GM06990 (cell line): ENCODE results near the gene TRIM9.

ENCODE experiments used
- DNase-seq: peaks from one replicate; pipeline ENCODE4 v3.0.0-alpha.2; 2011; ENCODE audit not compliant: insufficient read length; ENCODE audit errors: extremely low read depth
- H3K27me3 ChIP-seq: replicated peaks from 2 replicates; pipeline ENCODE4 v1.6.0; 2011; ENCODE audit warnings: low read length; ENCODE audit not compliant: control insufficient read depth, insufficient read depth
- H3K36me3 ChIP-seq: 2 replicates; pipeline ENCODE4 v1.5.1; 2011; ENCODE audit warnings: low read length; ENCODE audit not compliant: control insufficient read depth, insufficient read depth
- H3K4me3 ChIP-seq: replicated peaks from 2 replicates; pipeline ENCODE4 v1.5.1; 2011; ENCODE audit warnings: low read depth, mild to moderate bottlenecking, control low read depth, low read length
- TF ChIP-seq, protein P1 (sequence below): IDR thresholded peaks from 2 replicates; pipeline ENCODE4 v1.5.1; 2011; ENCODE audit warnings: low read length, control low read depth, mild to moderate bottlenecking, inconsistent platforms; ENCODE audit not compliant: insufficient read depth, poor library complexity, severe bottlenecking

The TRIM9 gene

DNA sequence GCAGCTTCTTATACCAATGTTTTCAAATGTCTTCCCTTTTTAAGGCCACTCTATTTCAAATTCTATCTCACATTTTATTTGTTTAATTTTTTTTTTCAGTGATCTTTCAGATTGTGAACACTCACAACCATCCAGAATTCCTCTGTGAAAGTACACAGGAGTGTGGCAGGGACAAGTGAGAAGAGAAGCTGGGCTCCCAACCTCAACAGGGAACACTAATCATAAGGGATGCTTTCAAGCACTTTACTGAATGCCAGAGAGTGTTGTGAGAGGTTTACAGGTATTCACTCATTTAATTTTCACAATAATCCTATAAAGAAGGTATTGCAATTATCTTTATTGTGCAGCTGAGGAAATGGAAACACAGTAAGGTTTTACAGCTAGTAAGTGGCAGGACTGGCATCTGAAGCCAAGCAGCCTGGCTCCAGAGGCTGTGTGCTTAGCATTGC lies 90.5 kb downstream of the TRIM9 start:
- Histone ChIP-seq H3K36me3 (no peaks in the 10 kb centered on the region), H3K27me3 (peaks cover 2% of the 10 kb centered on the region; the same call in 1 of the 2 replicates), H3K4me3 (no peak overlapping the region)
- TF ChIP-seq, protein P1, sequence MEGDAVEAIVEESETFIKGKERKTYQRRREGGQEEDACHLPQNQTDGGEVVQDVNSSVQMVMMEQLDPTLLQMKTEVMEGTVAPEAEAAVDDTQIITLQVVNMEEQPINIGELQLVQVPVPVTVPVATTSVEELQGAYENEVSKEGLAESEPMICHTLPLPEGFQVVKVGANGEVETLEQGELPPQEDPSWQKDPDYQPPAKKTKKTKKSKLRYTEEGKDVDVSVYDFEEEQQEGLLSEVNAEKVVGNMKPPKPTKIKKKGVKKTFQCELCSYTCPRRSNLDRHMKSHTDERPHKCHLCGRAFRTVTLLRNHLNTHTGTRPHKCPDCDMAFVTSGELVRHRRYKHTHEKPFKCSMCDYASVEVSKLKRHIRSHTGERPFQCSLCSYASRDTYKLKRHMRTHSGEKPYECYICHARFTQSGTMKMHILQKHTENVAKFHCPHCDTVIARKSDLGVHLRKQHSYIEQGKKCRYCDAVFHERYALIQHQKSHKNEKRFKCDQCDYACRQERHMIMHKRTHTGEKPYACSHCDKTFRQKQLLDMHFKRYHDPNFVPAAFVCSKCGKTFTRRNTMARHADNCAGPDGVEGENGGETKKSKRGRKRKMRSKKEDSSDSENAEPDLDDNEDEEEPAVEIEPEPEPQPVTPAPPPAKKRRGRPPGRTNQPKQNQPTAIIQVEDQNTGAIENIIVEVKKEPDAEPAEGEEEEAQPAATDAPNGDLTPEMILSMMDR = no peak
- no peak for DNase-seq

DNA sequence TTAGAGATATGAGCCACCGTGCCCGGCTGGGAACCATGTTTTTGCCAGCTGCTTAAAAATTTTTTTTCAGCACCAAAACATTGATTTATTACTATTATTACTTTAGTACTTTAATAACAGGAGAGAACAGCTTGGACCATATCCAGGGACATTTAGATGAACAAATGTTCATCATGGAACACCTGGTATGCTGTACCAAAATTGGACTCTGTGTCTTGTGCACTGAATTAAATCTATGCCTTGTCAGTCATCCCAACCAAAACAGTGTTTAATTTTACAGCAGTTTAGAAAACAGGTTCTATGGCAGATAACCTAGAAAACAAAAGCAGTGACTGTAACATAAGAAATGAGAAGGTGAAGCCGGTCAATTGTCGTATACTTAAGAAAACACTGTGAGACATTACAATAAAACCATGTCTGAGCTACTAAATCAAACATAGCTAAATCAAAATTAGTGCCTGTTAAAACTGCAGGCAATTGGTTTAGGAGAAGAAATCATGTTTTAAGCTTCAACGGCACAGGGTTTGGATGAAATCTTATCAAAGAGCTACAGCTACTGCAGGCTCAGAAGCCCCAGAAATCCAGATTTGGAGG lies 92.4 kb downstream of the TRIM9 start:
- TF ChIP-seq, protein P1 = no peak

DNA sequence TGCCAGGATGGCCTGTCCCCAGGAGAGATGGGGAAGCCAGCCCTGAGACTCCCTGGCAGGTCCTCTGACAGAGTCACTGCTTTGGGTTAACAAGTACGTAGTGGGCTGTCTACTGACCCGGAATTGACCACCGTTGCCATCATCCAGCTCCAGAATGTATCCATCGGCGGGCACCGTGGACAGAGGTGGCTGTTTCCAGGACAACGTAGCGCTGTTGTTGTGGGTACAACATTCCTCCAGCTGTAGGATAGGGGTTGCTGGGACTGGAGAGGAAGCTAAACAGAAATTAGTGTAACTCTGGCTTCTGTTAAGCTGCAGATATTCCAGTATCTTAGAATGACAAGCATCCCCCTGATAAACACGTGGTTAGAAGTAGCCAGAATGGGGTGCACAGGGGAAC lies 94.3 kb downstream of the TRIM9 start:
- no peak for DNase-seq
- Histone ChIP-seq H3K36me3 (no peaks in the 10 kb centered on the region), H3K27me3 (no peaks in the 10 kb centered on the region; the same call in 1 of the 2 replicates), H3K4me3 (no peak overlapping the region)
- TF ChIP-seq, protein P1 = no peak

More for the DNA sequence above, 92.4 kb downstream of the TRIM9 start:
- DNase-seq = no peak
- H3K4me3 ChIP-seq = no peak overlapping the region
- no peaks in the 10 kb centered on the region; the same call in 1 of the 2 replicates for H3K27me3 ChIP-seq
- H3K36me3 ChIP-seq = no peaks in the 10 kb centered on the region

DNA sequence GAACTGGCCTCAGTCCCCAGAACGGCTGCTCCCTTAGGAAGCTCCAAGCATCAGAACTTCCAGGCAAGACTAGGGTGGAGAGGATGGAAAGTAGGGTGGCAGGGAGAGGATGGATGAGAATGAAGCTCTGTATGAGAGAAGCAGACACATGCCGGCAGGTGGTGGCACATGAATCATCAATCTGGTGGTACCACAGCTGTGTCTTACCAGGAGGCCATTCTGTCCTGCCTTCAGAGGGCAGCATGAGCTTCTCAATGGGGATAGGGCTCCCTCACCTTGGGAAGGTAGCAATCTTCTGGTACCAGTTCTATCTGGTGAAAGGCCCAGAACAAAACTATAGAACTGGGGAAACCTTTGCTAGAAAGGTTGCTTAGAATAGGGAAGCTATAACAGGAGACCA lies 95.2 kb downstream of the TRIM9 start:
- no peaks in the 10 kb centered on the region for H3K36me3 ChIP-seq
- TF ChIP-seq, protein P1 = no peak
- no peak for DNase-seq
- no peaks in the 10 kb centered on the region; the same call in 1 of the 2 replicates for H3K27me3 ChIP-seq
- H3K4me3 ChIP-seq = no peak overlapping the region

DNA sequence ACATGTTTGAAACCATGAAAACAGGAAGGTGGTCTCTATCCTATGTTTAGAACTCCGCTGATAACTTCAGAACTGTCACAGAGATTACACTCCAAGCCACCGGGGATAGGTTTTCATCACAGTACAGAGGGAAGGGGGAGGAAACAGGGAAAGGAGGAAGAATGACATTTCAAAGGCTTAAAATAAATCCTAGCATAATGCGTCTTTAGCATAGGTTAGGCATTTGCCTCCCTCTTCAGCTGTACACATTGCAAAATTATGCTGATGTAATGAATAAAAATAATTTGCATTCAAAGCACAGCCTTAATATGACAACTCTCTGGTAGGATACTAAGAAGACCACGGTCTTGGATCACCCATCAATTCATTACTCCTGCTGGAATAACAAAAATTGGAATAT lies 96.3 kb downstream of the TRIM9 start:
- TF ChIP-seq, protein P1 = no peak
- no peaks in the 10 kb centered on the region; the same call in 1 of the 2 replicates for H3K27me3 ChIP-seq
- no peak for DNase-seq
- no peak overlapping the region for H3K4me3 ChIP-seq
- H3K36me3 ChIP-seq = no peaks in the 10 kb centered on the region
